Vagina (tissue), 2 donors: Measurements from ENCODE around the gene F3.

ENCODE experiments used
- CTCF ChIP-seq, 3 experiments: fragments of 450-650 bp in 2 of 3; fragments of 200-600 bp in 1 of 3; sonication (generic) in 1 of 3; IDR thresholded peaks; one replicate each; pipeline ENCODE4 v1.5.1; 2017 to 2019; ENCODE audit warnings: antibody characterized with exemption in 3 of 3, mild to moderate bottlenecking in 2 of 3, moderate library complexity in 2 of 3
- POLR2AphosphoS5 ChIP-seq, 2 donors: sonication (generic); formaldehyde crosslinking; IDR thresholded peaks; one replicate each; pipeline ENCODE4 v1.9.0; 2017; ENCODE audit warnings: antibody characterized with exemption in 2 of 2, mild to moderate bottlenecking in 2 of 2, low read depth in 1 of 2; ENCODE audit not compliant: insufficient read depth in 1 of 2

DNA sequence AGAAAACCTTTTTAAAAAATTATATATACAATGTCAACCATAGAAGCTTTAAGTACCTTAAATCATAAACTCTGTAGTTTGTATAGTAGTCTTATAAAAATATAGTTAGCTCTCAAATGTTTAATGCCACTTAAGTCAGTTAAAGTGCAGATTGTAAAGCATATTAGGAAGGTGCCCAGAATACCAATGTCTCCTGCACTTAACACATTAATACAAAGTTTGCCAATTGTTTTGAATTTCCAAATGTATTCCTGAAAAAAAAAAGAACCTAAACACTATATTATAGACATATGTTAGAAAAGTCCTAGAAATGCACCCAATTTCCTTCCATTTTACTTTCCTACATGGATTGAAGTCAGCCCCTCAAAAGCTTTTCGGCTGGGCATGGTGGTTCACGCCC is 12.1 kb downstream of the F3 start:
- no peak for TF ChIP-seq CTCF (IDR thresholded peaks at IDR 0.05)
- no peak for TF ChIP-seq POLR2AphosphoS5 (IDR thresholded peaks at IDR 0.05; ENCODE audit: insufficient read depth in 1 of 2, low read depth in 1 of 2)
